ENCODE measurements around the gene ORC3.
"Not testable (repeated sequence)": the region's sequence is repeated elsewhere in the genome, so short reads cannot be mapped to it uniquely, and the experiment has no call there.

ORC3 gene

DNA sequence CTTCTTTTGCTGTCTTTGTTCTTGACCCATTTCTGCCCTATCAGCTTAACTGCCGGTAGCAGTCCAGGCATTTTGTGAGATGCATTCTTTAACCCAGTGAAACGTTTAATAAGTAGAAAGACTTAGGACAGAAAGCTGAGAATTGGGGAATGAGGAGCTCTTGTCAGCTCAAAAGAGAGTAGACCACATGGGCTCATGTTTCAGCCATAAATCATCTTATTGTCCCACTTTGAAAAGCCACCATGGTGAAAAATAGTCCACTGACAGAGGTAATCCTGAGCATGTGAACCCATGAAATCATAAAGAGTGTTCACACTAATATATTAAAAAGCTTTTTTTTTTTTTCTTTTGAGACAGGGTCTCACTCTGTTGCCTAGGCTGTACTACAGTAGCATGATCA, 16.3 kb downstream of the ORC3 start:
- no peak for DNase-seq

DNA sequence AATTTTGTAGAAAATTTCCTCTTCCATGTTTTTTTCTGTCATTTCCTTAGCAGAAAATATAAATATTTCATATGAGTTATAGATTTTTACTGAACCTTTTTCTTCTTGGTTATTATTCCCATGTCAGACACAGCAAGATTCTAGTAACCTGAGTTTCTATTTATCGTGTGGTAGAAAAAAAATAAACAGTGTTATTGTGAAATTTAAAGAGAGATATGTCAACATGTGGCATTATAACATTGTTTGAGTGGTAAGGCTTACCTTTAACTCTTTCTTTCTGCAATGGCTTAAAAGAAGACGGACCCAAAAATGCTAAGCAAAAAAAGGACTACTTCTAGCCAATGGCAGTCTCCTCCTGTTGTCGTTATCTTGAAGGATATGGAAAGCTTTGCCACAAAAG, 18.9 kb downstream of the ORC3 start:
- DNase-seq: no peak

DNA sequence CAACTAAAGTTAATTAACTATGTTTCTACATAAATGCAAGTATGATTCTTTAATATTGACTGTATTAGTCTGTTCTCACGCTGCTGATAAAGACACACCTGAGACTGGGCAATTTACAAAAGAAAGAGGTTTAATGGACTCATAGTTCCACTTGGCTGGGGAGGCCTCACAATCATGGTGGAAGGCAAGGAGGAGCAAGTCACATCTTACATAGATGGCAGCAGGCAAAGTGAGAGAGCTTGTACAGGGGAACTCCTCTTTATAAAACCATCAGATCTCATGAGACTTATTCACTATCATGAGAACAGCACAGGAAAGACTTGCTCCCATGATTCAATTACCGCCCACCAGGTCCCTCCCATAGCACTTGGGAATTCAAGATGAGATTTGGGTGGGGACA, 23.1 kb downstream of the ORC3 start:
- DNase-seq: not testable (repeated sequence)

DNA sequence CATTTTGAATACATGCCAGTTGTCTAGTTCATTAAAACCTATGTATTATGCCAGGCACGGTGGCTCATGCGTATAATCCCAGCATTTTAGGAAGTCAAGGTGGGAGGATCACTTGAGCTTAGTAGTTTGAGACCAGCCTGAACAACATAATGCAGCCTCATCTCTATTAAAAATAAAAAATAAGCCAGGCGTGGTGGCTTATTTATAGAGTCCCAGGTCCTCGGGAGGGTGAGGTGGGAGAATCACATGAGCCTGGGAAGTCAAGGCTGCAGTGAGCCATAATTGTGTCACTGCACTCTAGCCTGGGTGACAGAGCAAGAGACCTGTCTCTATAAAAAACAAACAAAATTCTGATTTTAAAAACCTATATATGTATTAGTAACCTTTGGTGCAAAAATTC, 27.5 kb downstream of the ORC3 start:
- no peak for DNase-seq

DNA sequence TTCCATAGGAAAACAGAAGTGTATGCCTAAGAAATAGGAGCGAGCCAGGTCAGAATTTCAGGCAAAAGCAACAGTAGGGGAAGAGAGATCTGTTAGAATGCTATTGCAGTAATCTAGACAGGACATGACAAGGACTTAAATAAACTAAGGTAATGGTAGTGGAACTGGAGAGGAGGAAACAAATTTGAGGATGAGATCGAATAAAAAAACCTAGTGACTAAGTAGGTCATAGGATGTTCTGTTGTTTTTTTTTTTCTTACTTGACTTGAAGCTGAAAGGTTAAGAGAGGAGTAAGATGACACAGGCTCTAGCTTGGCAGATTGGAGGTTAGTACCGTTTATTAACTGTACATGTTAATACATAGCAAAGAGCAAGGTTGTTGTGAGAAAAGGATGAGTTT, 28.6 kb downstream of the ORC3 start:
- no peak for DNase-seq

DNA sequence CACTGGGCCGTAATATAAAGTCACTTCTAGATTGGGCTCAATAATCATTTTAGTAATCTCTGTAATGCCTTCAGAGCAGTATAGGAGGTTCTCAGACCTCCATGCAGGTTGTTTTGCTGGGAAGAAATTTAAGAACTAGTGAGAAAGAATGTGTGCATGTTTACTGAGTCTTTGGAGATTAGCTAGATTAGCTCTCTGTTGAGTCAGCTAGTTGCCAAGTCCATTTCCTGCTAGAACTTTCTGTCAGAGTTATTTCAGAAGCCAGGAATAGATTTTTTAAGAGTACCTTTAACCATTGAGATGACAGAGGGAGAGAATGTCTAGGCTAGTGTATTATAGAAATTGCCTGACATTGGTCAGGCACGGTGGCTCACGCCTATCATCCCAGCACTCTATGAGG, 33.3 kb downstream of the ORC3 start:
- no peak for DNase-seq

DNA sequence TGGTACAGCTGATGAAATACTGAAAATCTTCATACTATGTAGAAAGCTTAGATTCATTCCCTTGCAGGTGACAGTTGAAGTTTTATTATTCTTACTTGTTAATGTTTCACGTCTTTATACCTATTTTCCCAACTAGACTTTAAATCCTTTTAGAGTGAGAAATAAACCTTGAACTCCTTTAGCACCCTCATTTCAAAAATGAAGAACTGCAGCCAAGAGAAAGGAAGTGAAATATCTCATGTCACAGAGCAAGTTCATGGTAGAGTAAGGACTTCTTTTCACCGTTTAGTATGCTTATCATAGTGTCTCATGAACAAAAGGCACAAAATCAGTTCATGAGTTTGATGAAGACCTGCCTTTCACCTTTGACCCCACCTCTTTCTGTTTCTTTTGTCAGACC, 38.5 kb downstream of the ORC3 start:
- no peak for DNase-seq

DNA sequence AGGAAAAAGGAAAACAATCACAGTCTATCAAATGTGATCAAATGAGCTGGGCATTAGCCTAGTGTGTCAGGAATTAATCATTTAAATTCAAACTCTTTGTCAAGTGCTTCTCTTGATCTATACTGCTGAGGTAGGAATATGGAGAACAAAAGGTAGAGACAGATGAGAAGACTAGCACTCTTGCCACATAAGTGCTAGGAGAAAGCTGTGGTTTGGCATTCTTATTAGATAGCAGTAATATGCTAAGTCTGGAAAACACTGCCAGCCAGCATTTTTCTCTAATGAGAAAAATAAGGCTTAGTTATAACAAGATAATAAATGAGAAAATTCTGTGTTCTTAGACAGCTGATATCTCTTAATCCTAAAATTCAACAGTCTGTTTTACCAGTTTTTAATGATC, 38.9 kb downstream of the ORC3 start:
- no peak for DNase-seq

DNA sequence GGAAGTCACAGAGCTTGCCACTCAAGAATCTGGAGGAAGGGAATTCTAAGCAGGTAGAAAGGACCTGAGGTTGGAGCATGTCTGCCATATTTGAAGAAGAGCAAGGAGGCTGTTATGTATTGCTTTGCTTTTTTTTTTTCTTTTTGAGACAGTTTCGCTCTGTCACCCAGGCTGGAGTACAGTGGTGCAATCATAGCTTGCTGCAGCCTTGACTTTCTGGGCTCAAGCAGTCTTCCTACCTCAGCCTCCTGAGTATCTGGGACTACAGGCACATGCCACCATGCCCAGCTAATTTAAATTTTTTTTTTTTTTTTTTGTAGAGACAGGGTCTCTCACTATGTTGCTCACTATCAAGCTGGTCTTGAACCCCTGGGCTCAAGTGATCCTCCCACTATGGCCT, 40.8 kb downstream of the ORC3 start:
- no peak for DNase-seq

DNA sequence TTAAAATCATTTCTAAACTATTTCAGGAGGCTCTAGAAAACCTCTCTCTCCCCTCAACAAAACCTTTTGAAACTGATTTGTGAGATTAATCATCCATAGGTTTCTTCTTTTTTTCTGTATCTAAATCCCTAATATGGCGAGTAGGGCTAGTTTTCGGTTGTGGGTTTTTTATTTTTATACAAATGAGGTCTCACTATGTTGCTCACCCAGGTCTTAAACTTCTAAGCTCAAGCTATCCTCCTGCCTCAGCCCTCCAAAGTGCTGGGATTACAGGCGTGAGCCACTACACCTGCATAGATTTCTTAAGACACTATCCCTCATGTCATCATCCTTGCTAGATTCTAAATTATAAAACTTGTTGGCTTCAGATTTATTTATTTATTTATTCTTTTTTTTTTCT, 43.9 kb downstream of the ORC3 start:
- no peak for DNase-seq

DNA sequence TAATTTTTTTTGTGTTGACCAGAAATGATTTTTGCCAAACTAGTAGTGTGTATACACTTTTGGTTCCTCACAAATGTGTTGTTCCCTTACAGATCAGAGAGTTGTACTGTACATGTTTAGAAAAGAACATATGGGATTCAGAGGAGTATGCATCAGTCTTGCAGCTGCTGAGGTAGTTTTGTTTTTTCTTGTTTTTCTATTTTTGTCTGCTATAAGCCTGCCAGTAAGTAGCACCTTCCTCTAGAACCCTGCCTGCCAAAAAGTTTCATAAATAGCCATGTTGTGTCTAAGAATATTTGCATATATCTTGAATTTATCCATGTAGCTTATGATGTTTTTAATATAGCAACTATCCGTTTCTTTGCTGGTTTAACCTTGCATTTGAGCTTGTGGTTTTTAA, 46.4 kb downstream of the ORC3 start:
- no peak for DNase-seq

DNA sequence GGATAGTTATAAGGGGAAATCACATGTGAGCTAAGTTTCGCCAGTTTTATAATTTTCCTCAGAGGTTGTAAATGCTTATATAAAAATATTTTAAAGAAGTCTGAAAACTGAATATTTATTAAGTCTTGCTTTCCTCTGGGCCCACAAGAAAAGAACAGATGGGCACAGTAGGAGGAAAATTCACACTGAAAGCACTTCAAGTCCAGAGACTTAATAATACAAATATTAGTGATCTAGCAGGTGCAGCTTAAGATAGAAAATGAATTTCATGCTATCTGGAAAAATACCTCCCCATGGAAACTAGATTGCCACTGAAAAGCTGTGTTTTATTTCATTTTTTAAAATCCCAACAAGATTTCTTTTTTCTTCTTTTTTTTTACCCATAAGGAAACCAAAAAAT, 47.2 kb downstream of the ORC3 start:
- peak in 1 of 2 experiments; percentile 35 for DNase-seq

DNA sequence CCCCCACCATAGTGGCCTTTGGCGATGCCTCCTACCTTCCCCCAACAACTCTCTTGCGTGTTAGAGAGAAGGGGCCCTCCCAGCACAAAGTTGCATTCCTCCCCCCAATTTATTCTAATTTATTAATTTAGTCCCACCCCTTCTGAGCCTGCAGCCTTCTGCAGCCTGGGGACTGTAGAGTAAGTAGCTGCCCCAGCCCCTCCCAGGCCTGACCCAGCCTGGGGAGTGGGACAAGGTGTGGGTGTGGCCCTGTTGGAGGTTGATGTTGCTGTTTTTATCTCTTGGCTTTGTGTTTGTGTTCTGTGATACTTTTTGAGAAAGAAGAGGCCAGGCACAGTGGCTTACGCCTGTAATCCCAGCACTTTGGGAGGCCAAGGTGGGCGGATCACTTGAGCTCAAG, 49.4 kb downstream of the ORC3 start:
- DNase-seq: no peak

DNA sequence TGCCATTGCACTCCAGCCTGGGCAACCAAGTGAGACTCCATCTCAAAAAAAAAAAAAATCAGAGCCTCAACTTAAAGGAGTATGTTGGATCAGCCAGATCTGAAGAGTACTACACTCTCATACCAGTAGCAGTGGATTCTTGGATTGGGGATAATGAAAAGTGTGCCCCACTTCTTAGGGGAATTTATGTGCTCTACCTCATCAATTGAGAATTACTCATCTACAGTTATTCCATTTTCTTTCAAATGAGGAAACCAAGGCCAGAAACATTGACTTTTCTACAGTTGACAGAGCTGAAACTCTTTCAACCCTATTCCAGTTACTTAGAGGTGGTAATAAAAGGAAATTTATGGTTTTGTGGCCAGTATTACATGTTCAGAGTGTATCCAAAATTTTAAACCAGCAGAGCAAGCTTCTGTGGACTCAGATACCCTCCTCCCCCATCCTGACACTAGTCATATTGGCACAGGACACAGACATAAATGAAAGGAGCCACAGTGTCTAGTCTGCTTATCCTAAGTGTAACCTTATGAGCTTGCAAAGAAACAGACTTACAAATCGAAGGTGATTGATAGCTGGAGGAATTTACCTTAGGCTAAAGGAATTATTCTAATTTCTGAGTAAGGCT, 51.2 kb downstream of the ORC3 start:
- no peak for DNase-seq

DNA sequence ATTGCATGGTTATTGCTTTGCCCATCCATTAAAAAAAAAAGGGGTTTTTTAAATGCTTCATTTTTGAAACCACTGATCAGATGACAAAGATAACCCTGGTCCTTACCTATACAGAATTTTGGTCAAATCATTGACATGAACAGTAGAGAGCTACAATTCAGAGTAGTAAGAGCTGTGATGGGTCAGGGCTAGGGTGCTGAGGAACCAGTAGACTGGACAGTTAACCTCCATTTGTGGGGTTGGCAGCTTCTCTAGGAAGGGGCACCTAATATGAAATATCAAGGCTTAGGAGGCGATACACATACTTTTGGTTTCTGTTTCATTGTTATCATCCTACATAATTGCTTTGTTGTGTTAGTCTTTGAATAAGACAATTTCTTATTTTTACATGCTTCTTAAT, 55.1 kb downstream of the ORC3 start:
- DNase-seq: no peak

DNA sequence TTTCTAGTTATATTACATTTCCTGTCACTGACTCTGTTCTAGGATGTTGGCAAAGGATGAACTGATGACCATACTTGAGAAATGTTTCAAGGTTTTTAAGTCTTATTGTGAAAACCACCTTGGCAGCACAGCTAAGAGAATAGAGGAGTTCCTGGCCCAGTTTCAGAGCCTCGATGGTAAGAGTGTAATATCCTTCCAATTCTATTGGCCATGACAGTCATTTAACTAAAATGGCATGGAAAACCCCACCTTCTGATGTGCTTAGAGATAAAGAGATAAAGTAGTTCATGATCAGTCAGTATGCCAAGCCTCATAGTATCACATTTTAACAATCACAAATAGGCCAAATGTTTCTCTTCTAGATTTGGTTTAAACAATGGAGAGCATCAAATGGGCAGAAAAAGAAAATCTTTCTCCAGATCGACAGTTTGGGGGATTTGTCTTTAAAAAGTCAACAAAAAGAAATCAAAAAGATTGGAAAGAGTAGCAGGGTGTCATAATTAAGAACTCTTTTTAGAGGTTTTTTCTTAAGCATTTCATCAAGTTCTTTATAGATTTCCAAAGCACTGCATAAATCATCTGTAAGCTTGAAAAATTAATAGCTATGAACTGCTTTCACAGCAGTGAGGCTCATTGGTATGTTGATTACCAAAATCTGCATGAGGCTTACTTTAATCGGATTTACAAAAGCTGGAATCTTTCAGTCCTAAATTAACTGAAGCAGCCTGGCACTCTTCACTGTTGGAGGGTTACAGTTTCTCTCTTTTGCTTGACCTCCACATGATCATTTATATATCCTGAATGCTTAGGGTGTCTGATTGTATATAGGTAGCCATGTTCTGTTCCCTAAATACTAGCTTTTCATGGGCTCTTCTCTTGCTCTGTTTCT, 63.4 kb downstream of the ORC3 start:
- DNase-seq: no peak

DNA sequence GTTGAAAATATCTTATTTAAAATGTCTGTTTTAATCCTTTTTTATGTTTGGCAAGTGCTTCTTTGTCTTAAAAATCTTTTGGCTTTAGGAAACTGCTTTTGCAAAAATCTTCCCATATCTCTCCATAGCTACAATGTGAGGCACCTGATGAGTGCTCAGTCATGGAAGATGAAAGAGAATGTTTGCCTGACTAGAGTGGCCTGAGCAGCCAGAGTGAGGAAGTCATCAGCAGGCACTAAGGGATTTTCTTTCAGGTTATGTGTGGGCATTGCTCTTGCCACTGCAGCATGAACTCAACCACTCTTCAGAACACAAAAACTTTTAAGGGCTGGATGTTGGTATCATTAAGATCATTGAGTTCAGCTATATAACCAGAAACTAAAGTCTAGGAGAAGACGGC, 64.2 kb downstream of the ORC3 start:
- no peak for DNase-seq

DNA sequence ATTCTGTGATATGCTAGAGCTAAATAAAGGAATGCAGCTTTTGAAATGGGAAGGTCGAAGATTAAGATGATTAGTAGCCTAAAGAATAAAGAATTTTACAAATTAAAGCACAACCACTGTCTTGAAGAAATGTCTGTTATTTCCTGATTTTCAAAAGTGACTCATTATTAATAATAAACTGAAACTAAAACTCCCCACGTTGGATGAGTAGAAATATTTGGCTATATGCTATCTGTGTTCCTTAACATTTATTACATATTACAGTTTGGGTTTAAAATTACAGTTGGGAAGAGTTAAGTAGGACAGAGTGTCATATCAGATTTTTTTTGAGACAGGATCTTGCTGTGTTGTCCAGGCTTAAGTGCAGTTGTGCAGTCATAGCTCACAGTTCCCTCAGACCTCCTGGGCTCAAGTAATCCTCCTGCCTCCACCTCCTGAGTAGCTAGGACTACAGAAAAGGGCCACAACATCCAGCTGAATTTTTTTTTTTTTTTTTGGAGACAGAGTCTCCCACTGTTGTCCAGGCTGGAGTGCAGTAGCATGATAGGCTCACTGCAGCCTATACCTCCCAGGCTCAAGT, 65.0 kb downstream of the ORC3 start:
- DNase-seq: no peak

DNA sequence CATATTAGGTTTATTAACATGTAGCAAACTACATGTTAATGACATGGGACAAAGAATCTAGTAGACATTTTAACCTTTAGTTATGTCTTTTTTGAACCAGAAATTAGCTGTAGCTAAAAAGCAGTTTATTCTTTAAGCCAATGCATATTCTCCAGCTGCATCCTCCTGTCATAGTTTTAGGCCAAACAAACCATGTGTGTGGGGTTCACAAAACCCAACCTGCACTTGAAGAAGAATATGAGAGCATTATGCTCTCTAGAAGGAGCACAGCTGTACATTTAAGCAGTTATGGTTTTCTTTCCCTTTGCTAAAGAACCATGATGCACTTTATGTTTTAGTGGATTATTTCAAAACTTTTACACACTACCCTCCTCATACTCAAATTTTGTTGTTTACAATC, 65.9 kb downstream of the ORC3 start:
- DNase-seq: no peak

DNA sequence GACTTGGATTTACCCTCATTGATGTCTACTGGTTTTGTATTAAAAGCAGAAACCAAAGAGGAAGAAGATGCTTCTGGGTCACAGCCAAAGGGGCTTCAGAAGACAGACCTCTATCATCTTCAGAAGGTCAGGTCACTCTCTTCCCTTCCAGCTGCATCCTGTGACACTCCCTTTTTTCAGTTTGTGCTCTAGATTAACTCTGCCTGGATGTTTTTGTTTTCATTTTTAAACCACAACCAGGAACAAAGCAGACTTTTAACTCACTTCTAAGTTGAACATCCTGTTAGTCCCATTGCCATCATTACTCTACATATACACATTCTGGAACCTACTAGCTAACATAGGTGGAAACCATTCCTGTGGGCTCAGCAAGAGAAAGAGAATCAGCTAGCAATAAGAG, 66.9 kb downstream of the ORC3 start:
- DNase-seq: no peak

DNA sequence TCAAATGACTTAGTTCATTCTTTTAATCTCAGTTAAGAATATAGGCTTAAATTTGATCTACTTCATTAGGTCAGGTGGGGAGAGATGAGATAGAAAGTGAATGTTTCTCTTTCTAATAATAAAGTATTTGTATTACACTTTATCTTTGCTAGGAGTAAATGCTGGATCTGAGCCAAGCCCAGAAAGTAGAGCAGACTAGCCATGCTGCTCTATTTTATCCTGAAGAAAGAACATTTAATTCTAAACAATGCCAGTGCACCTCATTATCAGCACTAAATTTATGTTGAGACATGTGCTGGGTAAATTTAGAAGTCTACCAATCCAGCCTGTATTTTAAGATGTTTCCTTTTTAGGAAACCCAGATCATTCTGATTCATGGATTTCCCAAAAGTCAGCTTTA, 68.6 kb downstream of the ORC3 start:
- DNase-seq: no peak

DNA sequence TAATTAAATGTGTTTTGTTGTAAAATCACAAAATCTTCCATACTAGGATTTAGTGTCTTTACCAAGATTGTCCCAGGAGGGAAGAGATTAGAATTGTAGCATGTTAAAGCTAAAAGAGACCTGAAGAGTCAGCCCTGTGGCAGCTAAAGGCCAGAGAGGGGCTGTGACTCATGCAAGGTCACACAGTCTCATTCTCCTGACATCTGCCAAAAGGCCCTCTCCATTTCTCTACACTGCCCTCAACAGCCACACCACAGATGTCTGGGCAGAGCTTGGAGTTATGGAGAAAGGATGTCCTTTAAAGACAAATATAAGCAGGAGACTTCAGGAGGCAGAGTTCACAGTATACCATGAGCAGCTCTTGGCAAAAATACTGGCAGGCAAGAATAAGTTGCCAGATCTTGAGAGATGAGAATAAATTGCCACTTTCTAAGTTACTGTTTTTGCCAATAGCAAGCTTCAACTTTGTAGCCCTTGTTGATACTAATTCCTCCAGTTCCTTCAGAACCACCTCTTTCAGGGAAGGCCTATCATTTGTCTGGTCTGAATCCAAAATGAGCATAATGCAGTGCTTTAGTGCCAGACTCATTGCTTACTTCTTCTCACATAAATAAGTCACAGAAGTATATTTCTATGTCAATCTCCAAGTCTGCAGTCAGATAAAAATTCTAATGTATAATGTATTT, 70.4 kb downstream of the ORC3 start:
- DNase-seq: no peak

DNA sequence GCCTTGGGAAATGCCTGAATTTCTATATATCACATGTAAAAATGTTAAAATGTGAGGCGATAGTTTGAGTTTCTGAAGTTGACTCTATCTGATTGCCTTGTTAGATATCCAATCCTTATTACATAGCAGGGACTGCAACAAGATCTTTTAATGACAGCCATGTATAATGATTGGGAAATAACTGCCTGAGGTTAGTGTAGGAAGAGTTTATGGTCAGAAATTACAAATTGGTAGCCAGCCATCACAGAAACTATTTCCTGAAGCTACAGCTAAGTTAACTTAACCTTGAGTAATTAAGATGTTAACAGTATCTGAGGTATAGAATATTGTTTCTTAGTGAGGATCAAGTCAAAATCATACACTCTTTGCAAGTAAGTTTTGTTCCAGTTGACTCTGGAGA, 71.1 kb downstream of the ORC3 start:
- DNase-seq: no peak

DNA sequence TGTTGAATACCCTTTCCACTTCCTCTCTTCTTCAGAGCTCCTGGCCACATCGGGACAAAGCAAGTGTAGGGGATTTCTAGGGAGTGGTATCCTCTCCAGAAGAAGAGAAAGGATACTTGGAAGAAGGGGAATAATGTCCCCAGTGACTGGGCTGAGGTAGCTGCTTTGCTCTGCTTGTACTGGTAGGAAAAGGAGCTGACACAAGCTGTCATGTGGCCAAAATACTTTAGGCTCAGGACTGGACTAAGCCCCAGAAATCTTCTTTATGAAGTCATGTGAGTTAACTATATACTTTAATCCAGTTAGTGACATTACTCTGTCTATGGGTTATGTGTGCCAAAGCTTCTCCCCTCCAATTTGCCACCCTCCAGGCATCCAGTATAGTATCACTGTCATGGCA, 71.6 kb downstream of the ORC3 start:
- DNase-seq: no peak
